HG02678 (cell line): ENCODE measurements around the gene MCM10.

Experiments used
- ATAC-seq: cut with Tn5 transposase; IDR thresholded peaks from one replicate; pipeline ENCODE4 v1.9.1; 2021; ENCODE audit warnings: mild to moderate bottlenecking, moderate library complexity; ENCODE audit not compliant: unreplicated experiment

Gene MCM10

DNA sequence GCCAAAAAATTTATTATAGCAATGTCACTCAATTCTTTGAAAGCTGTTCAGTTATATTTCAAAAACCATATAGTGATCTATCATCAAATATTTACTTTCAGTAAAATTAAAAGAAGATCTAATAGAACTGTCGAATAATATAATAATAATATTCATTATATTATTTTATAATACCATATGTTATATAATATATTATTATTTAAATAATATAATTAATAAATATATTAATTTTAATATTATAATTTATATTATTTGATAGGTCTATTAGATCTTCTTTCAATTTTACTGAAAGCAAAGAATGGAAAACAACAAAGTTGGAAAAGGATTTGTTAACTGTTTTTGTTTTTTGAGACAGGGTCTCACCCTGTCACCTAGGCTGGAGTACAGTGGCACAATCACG is 95.3 kb downstream of the MCM10 start:
- no peak for ATAC-seq

DNA sequence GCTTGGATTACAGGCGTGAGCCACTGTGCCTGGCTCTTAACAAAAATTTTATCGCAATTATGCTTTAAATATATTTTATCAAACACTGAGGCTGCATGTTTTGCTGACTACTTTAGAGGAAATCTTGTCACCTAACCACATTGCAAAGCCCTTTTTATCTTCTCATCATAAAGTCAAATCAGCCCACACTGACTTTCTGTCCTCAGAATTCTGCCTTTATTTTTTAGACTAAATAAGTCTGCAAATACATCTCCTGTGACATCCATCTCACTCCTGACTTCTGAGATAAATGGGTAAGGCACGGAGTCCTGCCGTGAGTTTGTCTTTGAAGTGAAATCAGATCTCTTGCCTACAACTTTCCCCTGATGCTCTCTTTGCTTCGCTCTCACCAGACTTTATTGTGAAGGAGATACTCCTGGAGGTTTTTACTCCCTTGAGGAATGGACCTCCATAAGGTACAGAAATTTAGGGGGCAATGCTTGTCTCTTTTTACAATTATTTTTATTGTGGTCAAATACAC is 96.3 kb downstream of the MCM10 start:
- ATAC-seq = no peak
